Embryonic facial prominence (tissue), 1 donor: ENCODE measurements around the gene PSMA3.
"Not testable (repeated sequence)": the region's sequence is repeated elsewhere in the genome, so short reads cannot be mapped to it uniquely, and the experiment has no call there.

Source experiments
- DNase-seq: peaks from one replicate; pipeline ENCODE4 v3.0.0-alpha.2; 2016; ENCODE audit errors: extremely low spot score

Gene PSMA3

GRCh38 chr14:58244556-58245387 lies at the start of gene PSMA3:
Gene PSMA3, plus strand, starts transcription at chr14:58244843. Its CDS starts 78 bp downstream, at chr14:58244921.
- peak; percentile 98 for DNase-seq

DNA sequence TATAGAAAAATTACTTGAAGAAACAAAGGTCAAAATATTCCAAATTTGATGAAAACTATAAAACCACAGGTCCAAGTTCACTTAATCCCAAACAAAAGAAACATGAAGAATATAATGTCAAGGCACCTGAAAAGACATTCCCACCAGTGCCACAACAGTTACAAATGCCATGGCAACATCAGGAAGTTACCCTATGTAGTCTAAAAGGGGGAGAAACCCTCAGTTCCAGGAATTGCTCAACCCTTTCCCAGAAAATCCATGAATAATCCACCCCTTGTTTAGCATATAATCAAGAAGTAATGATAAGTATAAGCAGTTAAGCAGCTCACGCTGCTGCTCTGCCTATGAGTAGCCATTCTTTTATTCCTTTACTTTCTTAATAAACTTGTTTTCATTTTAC lies 48.4 kb upstream of the PSMA3 start:
- DNase-seq: no peak

DNA sequence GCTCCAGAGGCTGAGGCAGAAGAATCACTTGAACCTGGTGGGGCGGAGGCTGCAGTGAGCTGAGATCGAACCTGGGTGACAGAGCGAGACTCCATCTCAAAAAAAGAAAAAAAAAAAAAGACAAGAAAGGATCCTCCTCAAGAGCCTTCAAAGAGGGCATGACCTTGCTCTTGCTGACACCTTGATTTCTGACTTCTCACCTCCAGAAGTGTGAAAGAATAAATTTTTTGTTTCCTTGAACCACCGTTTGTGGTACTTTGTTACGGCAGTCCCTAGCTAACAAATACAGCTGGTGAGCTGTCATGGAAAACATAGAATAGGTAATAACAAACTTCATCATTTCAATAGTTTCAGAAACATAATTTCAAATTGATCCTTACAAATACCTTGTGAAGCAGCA lies 46.6 kb upstream of the PSMA3 start:
- no peak for DNase-seq

GRCh38 chr14:58199726-58200479 lies 44.7 kb upstream of the PSMA3 start, which contains the start of gene ACTR10:
Gene ACTR10, plus strand, starts transcription at chr14:58200149. Its CDS starts 69 bp downstream, at chr14:58200218.
- DNase-seq: peak; percentile 43

GRCh38 chr14:58200480-58200841 lies 44.2 kb upstream of the PSMA3 start:
- DNase-seq: no peak

- DNase-seq: no peak
Measured at GRCh38 chr14:58200846-58201245, 43.8 kb upstream of the PSMA3 start.

GRCh38 chr14:58213176-58213575 lies 31.5 kb upstream of the PSMA3 start:
- no peak for DNase-seq

DNA sequence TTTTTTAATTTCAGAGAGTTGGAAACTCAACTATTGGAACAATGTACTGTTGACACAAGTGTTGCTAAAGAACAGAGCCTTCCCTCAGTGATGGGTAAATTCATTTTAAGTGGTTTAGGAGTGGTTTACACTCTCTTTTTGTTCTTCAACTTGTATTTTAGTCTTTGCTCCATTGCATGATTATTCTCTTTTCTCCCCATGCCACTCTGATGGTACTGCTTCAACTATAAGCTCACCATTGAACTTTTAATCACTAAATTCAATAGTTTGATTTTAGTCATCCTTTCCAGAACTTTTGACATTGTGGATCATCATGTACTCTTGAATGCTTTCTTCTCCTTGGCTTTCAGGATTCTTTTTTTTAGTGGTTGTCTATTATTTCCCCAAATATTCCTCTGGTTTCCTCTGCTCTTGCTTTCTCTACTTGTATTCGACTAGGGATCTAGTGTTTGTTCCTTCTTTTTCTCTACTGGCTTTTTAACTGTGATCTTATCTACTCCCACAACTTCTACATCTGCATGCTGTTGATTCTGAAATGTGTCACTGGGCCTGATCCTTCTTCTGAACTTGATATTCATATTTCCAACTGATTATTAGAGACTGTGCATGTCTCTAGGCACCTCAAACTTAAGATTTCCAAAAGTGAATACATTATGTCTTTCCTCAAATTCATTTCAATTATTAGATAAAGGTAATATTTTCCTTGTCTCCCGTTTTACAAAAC lies 29.3 kb upstream of the PSMA3 start:
- DNase-seq: no peak

GRCh38 chr14:58216544-58216943 lies 28.1 kb upstream of the PSMA3 start:
- no peak for DNase-seq

DNA sequence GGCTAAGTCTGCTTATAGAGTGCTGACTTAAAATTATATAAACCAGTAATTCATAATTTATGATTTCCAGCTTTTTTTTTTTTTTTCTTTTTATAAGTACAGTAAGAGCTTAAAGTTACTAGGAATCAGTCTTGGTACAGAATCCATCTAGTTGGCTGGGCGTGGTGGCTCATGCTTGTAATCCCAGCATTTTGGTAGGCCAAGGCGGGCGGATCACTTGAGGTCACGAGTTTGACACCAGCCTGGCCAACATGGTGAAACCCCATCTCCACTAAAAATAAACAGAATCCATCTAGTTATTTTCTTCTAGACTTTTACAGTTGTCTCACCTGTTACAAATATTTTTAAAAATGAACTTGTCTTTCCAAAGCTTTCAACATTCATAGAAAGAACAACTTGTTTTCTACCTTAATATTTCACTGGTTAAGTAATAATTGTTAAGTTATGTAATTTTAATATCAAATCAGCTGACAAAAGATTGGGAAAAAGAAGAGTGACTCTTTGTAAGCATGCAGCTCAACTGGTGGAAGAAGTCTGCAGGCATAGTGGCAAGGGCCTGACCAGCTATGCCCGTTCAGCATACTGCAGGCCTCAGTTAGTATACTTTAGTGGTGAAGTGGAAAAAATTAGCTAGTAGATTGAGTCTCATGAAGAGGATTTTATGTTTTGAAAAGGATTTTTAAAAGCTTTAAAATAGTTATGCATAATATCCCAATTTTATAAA lies 17.4 kb upstream of the PSMA3 start:
- DNase-seq: no peak

DNA sequence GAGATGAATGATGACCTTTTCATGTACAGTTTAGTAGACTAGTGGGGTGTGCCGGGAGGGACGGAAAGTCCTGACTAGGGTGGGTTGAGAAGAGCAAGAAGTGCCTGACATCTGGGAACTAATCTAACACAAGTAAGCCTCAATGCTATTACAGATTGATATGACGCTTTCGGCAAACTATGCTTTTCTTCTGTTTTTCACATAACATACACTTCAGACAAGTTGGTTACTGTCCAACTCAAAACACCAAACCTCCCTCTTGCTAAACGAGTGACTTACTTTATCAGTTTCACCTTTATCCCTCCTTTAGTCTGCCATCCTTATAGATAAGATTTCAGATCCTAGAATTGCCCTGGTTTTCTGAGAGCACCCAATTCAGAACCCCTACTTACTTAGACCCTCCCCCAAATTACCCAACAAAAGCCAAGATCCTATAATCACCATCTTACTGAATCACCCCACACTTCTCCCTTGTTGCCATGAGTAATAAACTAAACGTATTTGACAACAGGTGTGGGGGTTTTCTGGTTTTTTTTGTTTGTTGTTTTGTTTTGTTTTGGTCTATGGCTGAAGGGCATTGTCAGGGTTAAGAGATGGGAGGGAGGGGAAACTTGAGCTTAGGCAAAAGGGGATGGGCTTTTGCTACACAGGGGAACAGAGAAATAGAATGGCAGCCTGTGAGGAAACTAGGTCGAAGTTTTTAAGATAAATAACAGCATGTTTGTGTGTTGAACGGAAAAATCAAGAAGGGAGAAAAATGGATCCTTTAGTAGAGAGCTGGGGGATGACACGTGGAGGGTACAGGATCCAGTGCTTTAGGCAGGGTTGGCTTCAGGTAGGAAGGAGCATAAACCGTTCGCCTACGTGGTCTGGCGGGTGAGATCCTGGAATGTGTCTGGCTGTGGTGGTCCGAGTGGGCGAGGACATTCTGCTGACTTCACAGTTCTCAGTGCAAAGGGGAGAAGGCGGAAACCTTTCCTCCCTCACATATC lies 6.1 kb upstream of the PSMA3 start:
- no peak for DNase-seq

DNA sequence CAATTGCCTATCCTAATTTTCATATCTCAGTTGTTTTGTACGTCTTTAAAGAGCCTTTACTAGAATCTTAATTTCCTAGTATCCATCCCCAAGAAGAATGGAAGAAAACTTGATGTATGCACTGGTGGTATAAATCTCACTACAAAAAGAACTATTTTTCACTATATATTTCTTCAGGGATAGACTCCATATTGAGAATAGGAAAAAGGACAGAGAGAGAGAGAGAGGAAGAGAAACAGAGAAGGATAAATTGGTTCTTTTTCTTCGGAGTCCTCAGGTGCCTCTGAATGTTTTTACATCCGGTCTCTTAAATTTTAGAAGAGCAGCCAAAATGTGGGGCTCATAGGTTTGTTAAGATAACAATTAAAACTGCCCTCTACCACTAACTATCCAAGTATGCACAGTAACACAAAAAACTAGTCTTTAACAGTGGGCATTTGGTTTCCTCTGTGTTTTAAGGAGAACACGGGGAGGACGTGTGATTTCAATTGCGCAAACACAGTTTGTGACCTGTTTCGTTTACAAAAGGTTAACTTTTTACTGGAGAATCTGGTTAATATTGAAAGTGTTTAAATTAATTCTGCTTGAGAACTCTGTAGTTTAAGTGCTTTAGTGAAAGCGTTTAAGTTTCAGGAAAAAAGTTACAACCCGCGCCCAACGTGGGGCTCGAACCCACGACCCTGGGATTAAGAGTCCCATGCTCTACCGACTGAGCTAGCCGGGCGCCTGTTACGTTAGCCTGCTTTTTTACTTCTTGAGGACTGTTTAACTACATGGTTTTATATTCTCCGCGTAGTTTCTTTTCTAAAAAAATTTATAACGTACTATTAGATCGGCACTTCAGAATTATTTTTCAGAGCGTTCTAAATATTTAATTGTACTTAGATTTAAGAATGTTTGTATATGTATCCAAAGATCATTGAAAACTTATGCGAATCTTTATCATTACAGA lies 5.1 kb upstream of the PSMA3 start:
- peak; percentile 70 for DNase-seq

- peak; percentile 17 for DNase-seq
Measured at GRCh38 chr14:58243790-58244555, 670 bp upstream of the PSMA3 start.

DNA sequence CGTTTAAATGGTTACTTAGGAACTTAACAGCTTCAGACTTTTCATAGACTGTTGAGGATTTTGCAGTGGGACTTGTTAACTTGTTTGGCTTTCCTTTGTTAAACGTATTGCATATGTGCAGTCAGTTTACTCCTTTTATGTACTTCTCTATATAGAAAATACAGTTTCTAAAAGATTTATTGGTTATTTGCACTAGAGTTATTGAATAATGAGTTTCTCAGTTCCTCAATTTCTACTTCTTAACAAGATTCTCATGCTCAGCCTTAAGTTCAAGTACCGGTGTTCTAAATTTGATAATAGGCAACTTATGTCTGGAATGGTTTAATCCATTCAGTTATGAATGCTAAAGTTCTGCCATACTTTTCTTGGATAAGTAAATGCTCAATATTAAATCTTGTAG lies 919 bp downstream of the PSMA3 start:
- DNase-seq: no peak

DNA sequence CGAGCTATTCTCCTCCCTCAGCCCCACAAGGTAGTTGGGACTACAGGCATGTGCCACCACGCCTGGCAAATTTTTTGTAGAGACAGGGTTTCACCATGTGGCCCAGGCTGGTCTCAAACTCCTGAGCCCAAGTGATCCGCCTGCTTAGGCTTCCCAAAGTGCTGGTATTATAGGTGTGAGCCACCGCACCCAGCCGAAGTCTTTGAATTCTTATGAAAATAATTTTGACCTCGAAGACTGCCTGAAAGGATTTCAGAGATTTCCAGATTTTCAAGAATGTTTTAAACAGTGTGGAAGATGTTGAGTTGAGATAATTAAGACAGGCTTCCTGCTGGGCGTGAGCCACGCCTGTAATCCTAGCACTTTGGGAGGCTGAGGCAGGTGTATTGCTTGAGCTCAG lies 5.0 kb downstream of the PSMA3 start:
- DNase-seq: no peak

DNA sequence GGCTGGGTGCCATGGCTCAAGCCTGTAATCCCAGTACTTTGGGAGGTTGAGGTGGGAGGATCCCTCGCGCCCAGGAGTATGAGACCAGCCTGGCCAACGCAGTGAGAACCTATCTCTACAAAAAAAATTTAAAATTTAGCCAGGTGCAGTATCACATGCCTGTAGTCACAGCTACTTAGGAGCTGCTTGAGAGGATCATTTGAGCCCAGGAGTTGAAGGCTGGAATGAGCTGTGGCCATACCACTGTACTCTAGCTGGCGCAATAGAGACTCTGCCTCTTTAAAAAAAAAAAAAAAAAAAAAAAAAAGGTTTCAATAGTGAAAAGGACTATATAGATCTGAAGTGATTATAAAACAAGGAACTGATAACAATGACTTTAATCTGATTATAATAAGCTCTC lies 13.5 kb downstream of the PSMA3 start:
- DNase-seq: no peak

DNA sequence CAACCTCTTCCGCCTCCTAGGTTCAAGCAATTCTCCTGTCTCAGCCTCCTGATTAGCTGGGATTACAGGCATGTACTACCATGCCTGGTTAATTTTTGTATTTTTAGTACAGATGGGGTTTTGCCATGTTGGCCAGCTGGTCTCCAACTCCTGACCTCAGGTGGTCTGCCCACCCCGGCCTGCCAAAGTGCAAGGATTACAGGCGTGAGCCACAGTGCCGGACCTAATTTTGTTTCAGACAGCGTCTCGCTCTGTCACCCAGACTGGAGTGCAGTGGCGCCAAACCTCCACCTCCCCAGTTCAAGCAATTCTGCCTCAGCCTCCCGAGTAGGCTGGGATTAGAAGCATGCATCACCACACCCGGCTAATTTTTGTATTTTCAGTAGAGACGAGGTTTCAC lies 17.4 kb downstream of the PSMA3 start:
- not testable (repeated sequence) for DNase-seq

DNA sequence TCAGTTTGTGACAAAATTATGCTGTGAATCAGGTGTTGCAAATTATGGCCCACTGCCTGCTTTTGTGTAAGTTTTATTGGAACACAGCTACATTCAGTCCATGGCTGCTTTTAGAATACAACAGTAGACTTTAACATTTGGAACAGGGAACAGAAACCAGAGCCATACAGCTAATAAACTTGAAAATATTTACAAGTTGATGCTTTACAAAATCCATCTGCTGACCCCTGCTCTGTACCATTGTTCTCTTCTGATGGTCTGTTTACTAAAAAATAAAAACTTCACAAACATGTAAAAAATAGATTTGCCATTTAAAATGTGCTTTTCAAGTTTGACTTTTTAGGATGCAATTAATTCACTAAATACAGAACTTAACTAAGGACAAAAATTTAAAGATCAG lies 20.8 kb downstream of the PSMA3 start:
- no peak for DNase-seq

DNA sequence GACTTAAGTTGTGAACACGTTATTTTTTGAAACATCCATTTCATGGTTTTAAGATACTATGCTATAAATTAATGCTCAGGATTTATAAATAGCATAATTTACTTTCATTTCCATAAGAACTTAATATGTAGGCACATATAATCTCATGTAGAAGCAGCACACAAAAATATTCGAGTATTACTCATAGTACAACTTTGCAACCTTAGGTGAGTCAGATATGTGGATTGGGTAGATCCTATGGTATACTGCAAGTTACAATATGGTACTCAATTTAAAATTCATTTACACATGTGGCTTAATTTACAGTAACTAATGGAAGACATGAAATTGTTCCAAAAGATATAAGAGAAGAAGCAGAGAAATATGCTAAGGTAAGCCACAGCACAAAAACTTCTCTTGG lies 26.0 kb downstream of the PSMA3 start:
- no peak for DNase-seq
